Measurements from ENCODE around the gene GPR15. TPM values are rescaled to one million over a fixed set of nuclear protein-coding genes. Genes with fewer than 3 reads are reported as not detected.

GPR15 gene
- not detected in 2 replicates for total RNA-seq
- polyA plus RNA-seq: not detected in 2 replicates
- not detected in 2 replicates for polyA plus RNA-seq (2011; cell fraction: cytosol; rRNA removed)
- not detected in 2 replicates for polyA plus RNA-seq (2011; cell fraction: nucleus; rRNA removed)
- polyA plus RNA-seq (2012): not detected in 2 replicates
- polyA minus RNA-seq: not detected in 2 replicates
- not detected for polyA minus RNA-seq (2011; cell fraction: cytosol; rRNA and poly(A)+ RNA removed)
- polyA minus RNA-seq (2011; cell fraction: nucleus; rRNA and poly(A)+ RNA removed): not detected in 2 replicates
- not detected for Bru-seq, nascent RNA
- BruChase-seq, experiment 1, labeled RNA remaining after a 6-hour chase: not detected
- BruChase-seq, experiment 2, labeled RNA remaining after a 2-hour chase: not detected
- long read RNA-seq: 0 reads

DNA sequence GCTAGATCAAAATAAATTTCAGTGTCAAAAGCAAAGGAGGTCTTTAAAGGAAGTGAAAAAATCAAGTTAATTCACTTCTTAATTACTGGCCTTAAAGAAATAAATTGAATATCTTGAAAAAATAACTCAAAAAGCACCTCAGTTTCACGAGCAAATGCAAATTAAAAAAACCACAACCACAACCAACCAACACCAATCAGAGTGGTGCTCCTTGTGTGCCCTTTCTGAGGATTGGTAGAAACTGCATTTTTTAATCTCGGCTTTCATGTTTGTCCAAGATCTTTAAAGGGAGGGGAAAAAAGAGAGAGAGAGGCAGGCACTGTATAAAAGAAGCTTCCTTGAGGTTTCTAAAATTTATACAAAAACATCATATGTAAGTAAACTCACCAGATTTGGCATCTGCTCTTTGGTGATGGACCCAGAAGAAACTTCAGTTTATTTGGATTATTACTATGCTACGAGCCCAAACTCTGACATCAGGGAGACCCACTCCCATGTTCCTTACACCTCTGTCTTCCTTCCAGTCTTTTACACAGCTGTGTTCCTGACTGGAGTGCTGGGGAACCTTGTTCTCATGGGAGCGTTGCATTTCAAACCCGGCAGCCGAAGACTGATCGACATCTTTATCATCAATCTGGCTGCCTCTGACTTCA lies at the start of gene GPR15:
GPR15 (plus strand) TSS at position 357 of the 653 bp plus-strand sequence; CDS start at position 413, 56 bp downstream.
- no peak within 1 kb of the TSS for H2AFZ ChIP-seq (ENCODE audit: low read depth, low read length)
- FAIRE-seq (no peak), DNase-seq (ENCODE audit: low read depth, low spot score) (no peak)
- H3K27me3 ChIP-seq (ENCODE audit: control insufficient read depth in 2 of 2, insufficient read depth in 2 of 2, low read length in 2 of 2): peaks cover 20 to 26% of the 10 kb centered on the region in 2 experiments
- no TSS peak for BruUV-seq (replicated peaks)
- intact Hi-C loops (cut with micrococcal nuclease): no loop called here
- dilution Hi-C loops (cut with MboI; ENCODE audit: extremely low pct_ligation_motif_present, low sequenced_read_pairs): no loop called here
- H3K4me2 ChIP-seq (ENCODE audit: insufficient read depth, low read length): no peak within 1 kb of the TSS
- no peak within 1 kb of the TSS for H3K9ac ChIP-seq (replicated peaks; ENCODE audit: extremely low read depth, insufficient read depth, low read length)
- TF ChIP-seq EZH2 (IDR thresholded peaks at IDR 0.05; ENCODE audit: borderline replicate concordance, low read depth, low read length, severe bottlenecking) (no peak), GATA2 (IDR thresholded peaks at IDR 0.05; ENCODE audit: insufficient read depth, insufficient read length, low read depth, low read length) (no peak), JUN (IDR thresholded peaks at IDR 0.05; ENCODE audit: borderline replicate concordance, insufficient read depth, insufficient read length, low read depth) (no peak), MYC (IDR thresholded peaks at IDR 0.05; ENCODE audit: low read depth, low read length) (no peak)
- TF ChIP-seq, protein P1, sequence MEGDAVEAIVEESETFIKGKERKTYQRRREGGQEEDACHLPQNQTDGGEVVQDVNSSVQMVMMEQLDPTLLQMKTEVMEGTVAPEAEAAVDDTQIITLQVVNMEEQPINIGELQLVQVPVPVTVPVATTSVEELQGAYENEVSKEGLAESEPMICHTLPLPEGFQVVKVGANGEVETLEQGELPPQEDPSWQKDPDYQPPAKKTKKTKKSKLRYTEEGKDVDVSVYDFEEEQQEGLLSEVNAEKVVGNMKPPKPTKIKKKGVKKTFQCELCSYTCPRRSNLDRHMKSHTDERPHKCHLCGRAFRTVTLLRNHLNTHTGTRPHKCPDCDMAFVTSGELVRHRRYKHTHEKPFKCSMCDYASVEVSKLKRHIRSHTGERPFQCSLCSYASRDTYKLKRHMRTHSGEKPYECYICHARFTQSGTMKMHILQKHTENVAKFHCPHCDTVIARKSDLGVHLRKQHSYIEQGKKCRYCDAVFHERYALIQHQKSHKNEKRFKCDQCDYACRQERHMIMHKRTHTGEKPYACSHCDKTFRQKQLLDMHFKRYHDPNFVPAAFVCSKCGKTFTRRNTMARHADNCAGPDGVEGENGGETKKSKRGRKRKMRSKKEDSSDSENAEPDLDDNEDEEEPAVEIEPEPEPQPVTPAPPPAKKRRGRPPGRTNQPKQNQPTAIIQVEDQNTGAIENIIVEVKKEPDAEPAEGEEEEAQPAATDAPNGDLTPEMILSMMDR (IDR thresholded peaks at IDR 0.05; ENCODE audit: extremely low read depth in 1 of 2, insufficient read depth in 1 of 2, low read depth in 1 of 2, low read length in 2 of 2): no peak
- H4K20me1 ChIP-seq (replicated peaks; ENCODE audit: control insufficient read depth, extremely low read depth, insufficient read depth, low read length): no peaks in the 10 kb centered on the region
- POLR2A ChIA-PET: no interaction called here
- H3K36me3 ChIP-seq (ENCODE audit: control insufficient read depth in 2 of 2, extremely low read depth in 1 of 2, insufficient read depth in 2 of 2, low read length in 2 of 2): no peaks in the 10 kb centered on the region
- no peaks in the 10 kb centered on the region for H3K4me1 ChIP-seq (ENCODE audit: control insufficient read depth, extremely low read depth, insufficient read depth, low read length)
- H3K79me2 ChIP-seq (ENCODE audit: control insufficient read depth, insufficient read depth, low read length): no peaks in the 10 kb centered on the region
- no peaks in the 10 kb centered on the region for H3K9me3 ChIP-seq (replicated peaks; ENCODE audit: control insufficient read depth, insufficient read depth, low read length)
- H3K9me1 ChIP-seq (replicated peaks; ENCODE audit: control insufficient read depth, extremely low read depth, insufficient read depth, low read length): no peaks in the 10 kb centered on the region
- H3K4me3 ChIP-seq (replicated peaks in 1 of 3; ENCODE audit: insufficient read depth in 1 of 3, low read depth in 1 of 3, low read length in 3 of 3): no peak within 1 kb of the TSS
- H3K27ac ChIP-seq (ENCODE audit: insufficient read depth, low read depth, low read length): no peak within 1 kb of the TSS
- CTCF ChIA-PET: interaction anchor here (1.0 kb wide), 1 partner anchor 9 kb away, joined by 3 read pairs; the partner anchor contains the start of gene CLDND1
